T-helper 2 cell treated with Interferon-gamma antibody and Interleukin-4, amounts not matched to agents 5 μg/mL and 100 μg/mL, for 36 hours (primary cell): ENCODE measurements around the gene ACVR1B.
A peak's percentile ranks its signal among the peaks of the same experiment; 100 is the strongest.

Experiments used
- DNase-seq: peaks from one replicate; pipeline ENCODE4 v3.0.0; 2021; ENCODE audit warnings: low spot score
- H3K27ac Mint-ChIP-seq: one replicate; pipeline ENCODE4 v1.8.0; 2021; ENCODE audit warnings: mild to moderate bottlenecking, mixed read lengths
- H3K27me3 Mint-ChIP-seq: one replicate; pipeline ENCODE4 v1.8.0; 2021; ENCODE audit warnings: low read depth, mixed read lengths
- H3K36me3 Mint-ChIP-seq: one replicate; pipeline ENCODE4 v1.8.0; 2021; ENCODE audit warnings: low read depth, mixed read lengths
- H3K4me1 Mint-ChIP-seq: one replicate; pipeline ENCODE4 v1.8.0; 2021; ENCODE audit warnings: low read depth, mixed read lengths
- H3K4me3 Mint-ChIP-seq: one replicate; pipeline ENCODE4 v1.8.0; 2022; ENCODE audit warnings: mild to moderate bottlenecking, moderate library complexity, mixed read lengths
- H3K9me3 Mint-ChIP-seq: one replicate; pipeline ENCODE4 v1.8.0; 2021; ENCODE audit warnings: mixed read lengths

Gene ACVR1B

GRCh38 chr12:51924551-51925319 lies 26.8 kb upstream of the ACVR1B start:
- Mint-ChIP-seq H3K4me3 (no peak overlapping the region), H3K27ac (no peak overlapping the region), H3K9me3 (no peaks in the 10 kb centered on the region)

GRCh38 chr12:51925346-51926063 lies 26.0 kb upstream of the ACVR1B start:
- no peaks in the 10 kb centered on the region for H3K9me3 Mint-ChIP-seq
- H3K27me3 Mint-ChIP-seq: peaks cover 14% of the 10 kb centered on the region
- DNase-seq: no peak
- H3K36me3 Mint-ChIP-seq: no peaks in the 10 kb centered on the region
- H3K4me3 Mint-ChIP-seq: no peak overlapping the region
- no peak overlapping the region for H3K27ac Mint-ChIP-seq
- peaks cover 6% of the 10 kb centered on the region for H3K4me1 Mint-ChIP-seq

More at GRCh38 chr12:51924551-51925319, 26.8 kb upstream of the ACVR1B start:
- Mint-ChIP-seq H3K4me1 (peaks cover 6% of the 10 kb centered on the region), H3K36me3 (no peaks in the 10 kb centered on the region), H3K27me3 (peaks cover 14% of the 10 kb centered on the region)
- no peak for DNase-seq

GRCh38 chr12:51926064-51926632 lies 25.4 kb upstream of the ACVR1B start:
- Mint-ChIP-seq H3K9me3 (no peaks in the 10 kb centered on the region), H3K4me3 (no peak overlapping the region), H3K27me3 (peaks cover 14% of the 10 kb centered on the region), H3K27ac (no peak overlapping the region), H3K4me1 (peaks cover 6% of the 10 kb centered on the region), H3K36me3 (no peaks in the 10 kb centered on the region)
- no peak for DNase-seq

- peaks cover 6% of the 10 kb centered on the region for H3K4me1 Mint-ChIP-seq
These were observed 24.8 kb upstream of the ACVR1B start for GRCh38 chr12:51926718-51927117.

GRCh38 chr12:51932218-51933076 lies 19.1 kb upstream of the ACVR1B start:
- peaks cover 21% of the 10 kb centered on the region for H3K27me3 Mint-ChIP-seq
- DNase-seq: no peak
- H3K4me1 Mint-ChIP-seq: no peaks in the 10 kb centered on the region
- H3K9me3 Mint-ChIP-seq: no peaks in the 10 kb centered on the region
- H3K27ac Mint-ChIP-seq: no peak overlapping the region
- no peak overlapping the region for H3K4me3 Mint-ChIP-seq
- no peaks in the 10 kb centered on the region for H3K36me3 Mint-ChIP-seq

More at GRCh38 chr12:51926718-51927117, 24.8 kb upstream of the ACVR1B start:
- no peak overlapping the region for H3K27ac Mint-ChIP-seq
- peak; percentile 6 for DNase-seq
- H3K36me3 Mint-ChIP-seq: no peaks in the 10 kb centered on the region
- peaks cover 16% of the 10 kb centered on the region for H3K27me3 Mint-ChIP-seq
- no peaks in the 10 kb centered on the region for H3K9me3 Mint-ChIP-seq
- no peak overlapping the region for H3K4me3 Mint-ChIP-seq

- no peak for DNase-seq
- Mint-ChIP-seq H3K9me3 (no peaks in the 10 kb centered on the region), H3K4me1 (no peaks in the 10 kb centered on the region), H3K27ac (no peak overlapping the region), H3K36me3 (no peaks in the 10 kb centered on the region), H3K27me3 (peaks cover 21% of the 10 kb centered on the region), H3K4me3 (no peak overlapping the region)
These were observed 17.4 kb upstream of the ACVR1B start for GRCh38 chr12:51934080-51934479.

GRCh38 chr12:51937926-51938325 lies 13.6 kb upstream of the ACVR1B start:
- Mint-ChIP-seq H3K27ac (no peak overlapping the region), H3K4me3 (no peak overlapping the region), H3K27me3 (peaks cover 30% of the 10 kb centered on the region), H3K36me3 (no peaks in the 10 kb centered on the region), H3K4me1 (no peaks in the 10 kb centered on the region), H3K9me3 (no peaks in the 10 kb centered on the region)
- no peak for DNase-seq

- Mint-ChIP-seq H3K27me3 (peaks cover 33% of the 10 kb centered on the region), H3K4me1 (no peaks in the 10 kb centered on the region), H3K9me3 (peaks cover 4% of the 10 kb centered on the region), H3K4me3 (no peak overlapping the region), H3K36me3 (no peaks in the 10 kb centered on the region), H3K27ac (no peak overlapping the region)
- no peak for DNase-seq
These were observed 12.8 kb upstream of the ACVR1B start for GRCh38 chr12:51938726-51939125.

GRCh38 chr12:51941011-51941581 lies 10.4 kb upstream of the ACVR1B start:
- Mint-ChIP-seq H3K27me3 (peaks cover 31% of the 10 kb centered on the region), H3K36me3 (peaks cover 2% of the 10 kb centered on the region), H3K4me3 (no peak overlapping the region), H3K27ac (no peak overlapping the region), H3K9me3 (peaks cover 22% of the 10 kb centered on the region), H3K4me1 (no peaks in the 10 kb centered on the region)
- DNase-seq: no peak

- H3K27me3 Mint-ChIP-seq: peaks cover 36% of the 10 kb centered on the region
These were observed 9.9 kb upstream of the ACVR1B start for GRCh38 chr12:51941604-51942003.

GRCh38 chr12:51942056-51942455 lies 9.4 kb upstream of the ACVR1B start:
- Mint-ChIP-seq H3K4me1 (no peaks in the 10 kb centered on the region), H3K27ac (no peak overlapping the region), H3K9me3 (peaks cover 22% of the 10 kb centered on the region), H3K27me3 (peaks cover 37% of the 10 kb centered on the region), H3K4me3 (no peak overlapping the region), H3K36me3 (peaks cover 2% of the 10 kb centered on the region)
- no peak for DNase-seq

More at GRCh38 chr12:51941604-51942003, 9.9 kb upstream of the ACVR1B start:
- peaks cover 2% of the 10 kb centered on the region for H3K36me3 Mint-ChIP-seq
- H3K4me3 Mint-ChIP-seq: no peak overlapping the region
- no peak for DNase-seq
- peaks cover 22% of the 10 kb centered on the region for H3K9me3 Mint-ChIP-seq
- H3K4me1 Mint-ChIP-seq: no peaks in the 10 kb centered on the region
- H3K27ac Mint-ChIP-seq: no peak overlapping the region

- peaks cover 41% of the 10 kb centered on the region for H3K27me3 Mint-ChIP-seq
- no peak for DNase-seq
- H3K4me1 Mint-ChIP-seq: no peaks in the 10 kb centered on the region
- H3K27ac Mint-ChIP-seq: no peak overlapping the region
- H3K36me3 Mint-ChIP-seq: peaks cover 2% of the 10 kb centered on the region
- no peak overlapping the region for H3K4me3 Mint-ChIP-seq
- H3K9me3 Mint-ChIP-seq: peaks cover 22% of the 10 kb centered on the region
These were observed 8.9 kb upstream of the ACVR1B start for GRCh38 chr12:51942501-51943000.

- no peak overlapping the region for H3K4me3 Mint-ChIP-seq
- H3K27me3 Mint-ChIP-seq: peaks cover 48% of the 10 kb centered on the region
These were observed 8.2 kb upstream of the ACVR1B start for GRCh38 chr12:51943346-51943745.

More at GRCh38 chr12:51943346-51943745, 8.2 kb upstream of the ACVR1B start:
- H3K4me1 Mint-ChIP-seq: no peaks in the 10 kb centered on the region
- H3K36me3 Mint-ChIP-seq: peaks cover 2% of the 10 kb centered on the region
- no peak for DNase-seq
- H3K27ac Mint-ChIP-seq: no peak overlapping the region
- peaks cover 22% of the 10 kb centered on the region for H3K9me3 Mint-ChIP-seq
